GM12891 (cell line): ENCODE measurements around the gene HDAC6.

Experiments
- POLR2A ChIP-seq: IDR thresholded peaks from 2 replicates; pipeline ENCODE4 v1.6.1; 2011; ENCODE audit warnings: low read depth, low read length, control low read depth
- POLR2AphosphoS5 ChIP-seq: IDR thresholded peaks from 2 replicates; pipeline ENCODE4 v1.6.1; 2011; ENCODE audit warnings: low read depth, low read length, control low read depth

DNA sequence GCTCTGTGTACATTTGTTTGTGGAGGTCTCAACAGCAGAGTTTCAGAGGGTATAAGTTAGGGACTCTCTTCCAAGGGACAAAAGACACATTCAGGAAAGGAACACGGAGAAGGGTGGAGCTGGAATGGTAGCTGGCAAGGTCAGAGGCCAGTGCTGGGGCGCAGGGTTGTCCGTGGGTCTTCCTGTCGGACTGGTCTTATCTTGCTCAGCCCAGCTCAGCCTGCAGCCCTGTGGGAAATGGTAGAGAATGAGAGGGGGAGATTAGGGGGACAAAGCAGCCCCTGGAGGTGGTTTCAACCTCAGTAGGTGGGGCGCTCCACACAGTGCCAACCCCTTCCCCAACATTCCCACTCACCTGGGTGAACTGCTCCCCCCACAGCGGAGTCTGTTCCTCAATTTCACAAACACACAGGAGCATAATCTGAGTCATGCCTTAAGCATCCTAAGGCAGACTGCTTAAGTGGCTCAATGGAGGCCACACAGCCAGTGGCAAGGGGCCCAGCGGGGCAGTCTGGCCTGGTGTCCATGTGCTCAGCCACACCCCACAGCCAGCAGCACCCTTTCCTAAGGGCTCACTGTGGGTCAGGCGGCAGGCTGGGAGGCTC, 6.9 kb upstream of the HDAC6 start:
- no peak for TF ChIP-seq POLR2A
- TF ChIP-seq POLR2AphosphoS5 = no peak
